Calu3 (cell line): ENCODE measurements around the gene P4HA3. TPM values are rescaled to one million over a fixed set of nuclear protein-coding genes. Genes with fewer than 3 reads are reported as not detected.

Experiments used
- BruUV-seq: library from RNA; stranded (reverse); fragments of 400-500 nt; replicated peaks from 2 replicates; lab custom pipeline; 2021; lab: Mats Ljungman, UMichigan
- CTCF ChIA-PET: fragments of 300-600 bp; sonication (Branson Sonifier 250); formaldehyde crosslinking; loops from one replicate; lab custom pipeline; 2022; ENCODE audit warnings: antibody characterized with exemption; lab: Charles Lee
- DNase-seq: peaks from one replicate; pipeline ENCODE4 v3.0.0; 2022
- H3K27ac Mint-ChIP-seq: one replicate; pipeline ENCODE4 v1.8.0; 2022; ENCODE audit warnings: mixed read lengths; ENCODE audit not compliant: unreplicated experiment
- H3K27me3 Mint-ChIP-seq: one replicate; pipeline ENCODE4 v1.8.0; 2022; ENCODE audit warnings: mixed read lengths; ENCODE audit not compliant: unreplicated experiment
- H3K36me3 Mint-ChIP-seq: one replicate; pipeline ENCODE4 v1.8.0; 2022; ENCODE audit warnings: mild to moderate bottlenecking, moderate library complexity, mixed read lengths; ENCODE audit not compliant: insufficient read depth, unreplicated experiment
- H3K4me1 Mint-ChIP-seq: one replicate; pipeline ENCODE4 v1.8.0; 2022; ENCODE audit warnings: mild to moderate bottlenecking, low read depth, mixed read lengths; ENCODE audit not compliant: unreplicated experiment
- H3K4me3 Mint-ChIP-seq: one replicate; pipeline ENCODE4 v1.8.0; 2022; ENCODE audit warnings: mild to moderate bottlenecking, low read depth, moderate library complexity, mixed read lengths; ENCODE audit not compliant: unreplicated experiment
- H3K9me3 Mint-ChIP-seq: one replicate; pipeline ENCODE4 v1.8.0; 2022; ENCODE audit warnings: low read depth, mixed read lengths; ENCODE audit not compliant: unreplicated experiment
- intact Hi-C: fragments of 100-400 bp; cut with micrococcal nuclease; formaldehyde crosslinking; loops from one replicate; pipeline ENCODE4 v1.10.0; 2022; ENCODE audit not compliant: unreplicated experiment
- total RNA-seq: library from RNA; stranded (reverse); gene quantifications from 2 replicates; pipeline ENCODE4 v1.2.3, GENCODE V29; 2022
- TF ChIP-seq, protein P1 (sequence below): fragments of 200-600 bp; IDR thresholded peaks from one replicate; pipeline ENCODE4 v1.8.0; 2022; ENCODE audit warnings: antibody characterized with exemption; ENCODE audit not compliant: unreplicated experiment

Gene P4HA3
- total RNA-seq, 1 experiment from 2014 or later: not detected

DNA sequence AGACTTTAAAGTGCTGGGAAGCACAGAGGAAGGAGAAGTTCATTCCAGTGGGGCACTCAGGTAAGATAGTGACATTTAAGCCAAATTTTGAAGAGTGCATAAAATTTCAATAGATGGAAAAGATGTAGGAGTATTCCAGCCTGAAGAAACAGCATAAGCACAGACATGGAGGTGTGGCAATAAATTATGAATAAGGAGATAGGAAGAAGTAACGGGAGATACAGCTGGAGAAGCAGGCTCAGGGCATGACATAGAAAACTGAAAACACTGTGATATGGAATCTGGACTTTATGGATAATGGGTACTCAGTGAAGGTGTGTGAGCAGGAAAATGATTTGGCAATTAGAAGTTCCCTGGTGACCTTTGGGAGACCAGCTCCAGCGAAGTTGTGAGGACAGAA is 33.3 kb downstream of the P4HA3 start:
- CTCF ChIA-PET: interaction anchor here (0.5 to 1.3 kb wide), 2 partner anchors 11 to 550 kb away, joined by 3 read pairs; no protein-coding TSS in a partner anchor
- Mint-ChIP-seq H3K4me1 (no peaks in the 10 kb centered on the region), H3K9me3 (no peaks in the 10 kb centered on the region), H3K27me3 (peaks cover 32% of the 10 kb centered on the region), H3K4me3 (no peak overlapping the region), H3K27ac (no peak overlapping the region), H3K36me3 (no peaks in the 10 kb centered on the region)
- intact Hi-C loops: no loop called here
- TF ChIP-seq, protein P1, sequence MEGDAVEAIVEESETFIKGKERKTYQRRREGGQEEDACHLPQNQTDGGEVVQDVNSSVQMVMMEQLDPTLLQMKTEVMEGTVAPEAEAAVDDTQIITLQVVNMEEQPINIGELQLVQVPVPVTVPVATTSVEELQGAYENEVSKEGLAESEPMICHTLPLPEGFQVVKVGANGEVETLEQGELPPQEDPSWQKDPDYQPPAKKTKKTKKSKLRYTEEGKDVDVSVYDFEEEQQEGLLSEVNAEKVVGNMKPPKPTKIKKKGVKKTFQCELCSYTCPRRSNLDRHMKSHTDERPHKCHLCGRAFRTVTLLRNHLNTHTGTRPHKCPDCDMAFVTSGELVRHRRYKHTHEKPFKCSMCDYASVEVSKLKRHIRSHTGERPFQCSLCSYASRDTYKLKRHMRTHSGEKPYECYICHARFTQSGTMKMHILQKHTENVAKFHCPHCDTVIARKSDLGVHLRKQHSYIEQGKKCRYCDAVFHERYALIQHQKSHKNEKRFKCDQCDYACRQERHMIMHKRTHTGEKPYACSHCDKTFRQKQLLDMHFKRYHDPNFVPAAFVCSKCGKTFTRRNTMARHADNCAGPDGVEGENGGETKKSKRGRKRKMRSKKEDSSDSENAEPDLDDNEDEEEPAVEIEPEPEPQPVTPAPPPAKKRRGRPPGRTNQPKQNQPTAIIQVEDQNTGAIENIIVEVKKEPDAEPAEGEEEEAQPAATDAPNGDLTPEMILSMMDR: no peak
- no peak for DNase-seq
- no TSS peak for BruUV-seq

DNA sequence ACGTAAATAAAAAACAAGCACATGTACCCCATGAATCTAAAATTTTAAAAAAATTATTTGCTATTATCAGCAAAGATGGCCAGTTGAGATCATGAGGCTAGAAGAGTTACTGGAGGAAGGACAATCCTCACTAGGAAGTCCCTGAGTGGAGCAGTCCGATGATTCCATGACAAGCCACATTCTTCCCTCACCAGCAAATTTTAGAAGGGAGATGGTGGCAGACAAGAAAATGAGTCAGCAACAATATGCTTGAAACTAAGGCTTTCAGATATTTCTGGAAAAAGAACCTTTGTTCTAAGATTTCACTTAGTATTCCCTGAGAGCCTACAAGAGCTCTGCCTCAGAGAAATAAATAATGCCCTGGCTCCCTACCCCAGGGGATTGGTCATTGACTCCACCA is 34.9 kb downstream of the P4HA3 start:
- TF ChIP-seq, protein P1: no peak
- Mint-ChIP-seq H3K9me3 (no peaks in the 10 kb centered on the region), H3K36me3 (no peaks in the 10 kb centered on the region)

DNA sequence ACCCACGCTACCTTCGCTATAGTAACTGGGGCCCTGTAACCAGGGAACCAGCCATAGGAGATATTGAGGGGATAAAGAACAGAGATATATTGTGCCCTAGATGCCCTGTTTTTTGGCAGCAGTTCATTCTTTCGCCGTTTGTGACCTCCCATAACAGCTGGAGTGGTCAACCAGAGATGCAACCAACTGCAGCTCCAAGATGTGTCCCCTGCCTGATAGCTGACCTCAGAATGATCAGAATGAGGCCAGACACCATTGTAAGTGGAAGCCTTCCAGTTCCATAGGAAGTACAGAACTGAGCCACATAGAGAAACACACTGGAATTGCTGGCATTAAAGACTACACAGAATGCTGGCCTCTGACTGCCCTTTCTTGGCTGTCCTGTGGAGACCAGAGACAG is 39.2 kb downstream of the P4HA3 start:
- Mint-ChIP-seq H3K4me3 (no peak overlapping the region), H3K27me3 (peaks cover 76% of the 10 kb centered on the region), H3K36me3 (no peaks in the 10 kb centered on the region), H3K9me3 (no peaks in the 10 kb centered on the region), H3K4me1 (no peaks in the 10 kb centered on the region), H3K27ac (no peak overlapping the region)
- TF ChIP-seq, protein P1: no peak
- BruUV-seq: no TSS peak
- intact Hi-C loops: no loop called here
- CTCF ChIA-PET: no interaction called here
- DNase-seq: no peak

More for the DNA sequence above, 34.9 kb downstream of the P4HA3 start:
- no TSS peak for BruUV-seq
- no peak for DNase-seq
- no peak overlapping the region for H3K27ac Mint-ChIP-seq
- H3K4me3 Mint-ChIP-seq: no peak overlapping the region
- no peaks in the 10 kb centered on the region for H3K4me1 Mint-ChIP-seq
- intact Hi-C loops: no loop called here
- CTCF ChIA-PET: no interaction called here
- peaks cover 47% of the 10 kb centered on the region for H3K27me3 Mint-ChIP-seq

DNA sequence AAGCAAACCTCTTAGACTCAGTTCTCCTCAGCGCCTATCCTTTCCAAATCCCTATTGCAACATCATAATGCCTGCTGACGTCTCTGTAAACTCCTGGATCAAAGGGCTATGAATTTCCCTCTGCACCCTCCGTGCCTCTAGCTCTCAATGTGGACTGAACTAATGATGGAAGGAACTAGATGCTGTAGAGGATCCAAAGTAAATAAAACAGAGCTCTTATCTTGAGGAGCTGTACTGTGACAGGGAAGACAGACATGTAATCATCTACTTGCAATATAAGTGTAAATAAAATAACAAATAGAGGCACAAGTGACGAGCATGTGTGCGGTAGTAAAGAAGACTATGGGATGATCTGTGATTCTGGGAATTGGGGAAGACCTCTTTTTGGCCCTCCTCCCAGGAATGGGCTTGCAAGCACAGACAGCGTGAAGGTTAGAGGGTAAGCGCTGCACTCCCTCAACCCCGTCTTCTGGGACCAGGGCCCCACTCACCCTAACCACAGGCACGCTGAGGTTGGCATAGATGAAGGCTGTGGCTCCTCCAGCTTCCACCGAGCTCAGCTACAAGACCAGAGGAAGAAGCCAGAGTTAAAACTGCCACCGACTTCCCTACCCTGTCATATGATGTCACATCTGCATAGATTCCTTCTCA is 42.2 kb downstream of the P4HA3 start:
- Mint-ChIP-seq H3K27ac (no peak overlapping the region), H3K4me3 (no peak overlapping the region), H3K27me3 (peaks cover 92% of the 10 kb centered on the region), H3K4me1 (no peaks in the 10 kb centered on the region), H3K36me3 (no peaks in the 10 kb centered on the region), H3K9me3 (no peaks in the 10 kb centered on the region)
- no peak for DNase-seq
- BruUV-seq: no TSS peak
- CTCF ChIA-PET: no interaction called here
- TF ChIP-seq, protein P1: no peak
- intact Hi-C loops: no loop called here
